Choroid plexus epithelial cell (primary cell): ENCODE measurements around the gene PRDX5.
A peak's percentile ranks its signal among the peaks of the same experiment; 100 is the strongest.

Source experiments
- DNase-seq: peaks from one replicate; pipeline ENCODE4 v3.0.0-alpha.2; 2010; ENCODE audit warnings: low read depth
- H3K4me3 ChIP-seq: 2 replicates; pipeline ENCODE4 v1.5.1; 2011; ENCODE audit warnings: low read depth, mild to moderate bottlenecking, control low read depth, low read length, moderate library complexity
- TF ChIP-seq, protein P1 (sequence below): conservative IDR thresholded peaks from 2 replicates; pipeline ENCODE4 v1.5.1; 2011; ENCODE audit warnings: low read depth, mild to moderate bottlenecking, control low read depth, inconsistent platforms, low read length, moderate library complexity

PRDX5 gene

DNA sequence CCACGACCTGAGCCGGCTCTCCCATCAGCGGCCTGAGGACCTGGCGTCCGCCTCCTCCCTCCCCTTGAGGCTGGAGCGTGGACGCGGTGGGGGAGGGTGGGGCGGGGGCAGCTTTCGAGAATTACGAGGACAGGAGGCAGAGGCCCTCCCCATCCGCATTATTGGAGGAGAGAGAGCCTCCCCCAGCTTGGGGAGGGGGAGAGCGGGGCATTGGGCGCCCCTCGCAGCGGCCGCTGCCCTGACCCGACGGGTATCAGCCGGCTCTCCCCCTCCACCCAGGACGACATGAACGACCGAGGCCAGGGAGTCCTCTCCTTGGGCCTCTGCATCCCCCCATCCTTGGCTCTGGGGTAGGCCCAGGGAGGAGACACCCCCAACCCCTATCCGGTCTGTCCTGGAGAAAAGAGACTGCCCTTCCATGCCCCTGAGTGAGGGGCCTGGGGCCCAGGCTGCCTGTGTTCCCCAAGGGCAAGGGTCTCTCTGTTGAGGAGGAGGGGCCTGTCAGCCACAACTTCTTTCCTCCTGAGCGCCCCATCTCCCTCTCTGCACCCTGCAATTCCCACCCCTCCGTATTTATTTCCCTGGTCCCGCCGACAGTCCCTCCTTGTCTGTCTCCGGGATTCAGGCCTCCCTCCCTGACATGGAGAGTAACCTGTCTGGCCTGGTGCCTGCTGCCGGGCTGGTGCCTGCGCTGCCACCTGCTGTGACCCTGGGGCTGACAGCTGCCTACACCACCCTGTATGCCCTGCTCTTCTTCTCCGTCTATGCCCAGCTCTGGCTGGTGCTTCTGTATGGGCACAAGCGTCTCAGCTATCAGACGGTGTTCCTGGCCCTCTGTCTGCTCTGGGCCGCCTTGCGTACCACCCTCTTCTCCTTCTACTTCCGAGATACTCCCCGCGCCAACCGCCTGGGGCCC lies 31.8 kb upstream of the PRDX5 start:
- DNase-seq, result no peak
- H3K4me3 ChIP-seq, result peak overlapping the region; percentile 83
- TF ChIP-seq, protein P1, sequence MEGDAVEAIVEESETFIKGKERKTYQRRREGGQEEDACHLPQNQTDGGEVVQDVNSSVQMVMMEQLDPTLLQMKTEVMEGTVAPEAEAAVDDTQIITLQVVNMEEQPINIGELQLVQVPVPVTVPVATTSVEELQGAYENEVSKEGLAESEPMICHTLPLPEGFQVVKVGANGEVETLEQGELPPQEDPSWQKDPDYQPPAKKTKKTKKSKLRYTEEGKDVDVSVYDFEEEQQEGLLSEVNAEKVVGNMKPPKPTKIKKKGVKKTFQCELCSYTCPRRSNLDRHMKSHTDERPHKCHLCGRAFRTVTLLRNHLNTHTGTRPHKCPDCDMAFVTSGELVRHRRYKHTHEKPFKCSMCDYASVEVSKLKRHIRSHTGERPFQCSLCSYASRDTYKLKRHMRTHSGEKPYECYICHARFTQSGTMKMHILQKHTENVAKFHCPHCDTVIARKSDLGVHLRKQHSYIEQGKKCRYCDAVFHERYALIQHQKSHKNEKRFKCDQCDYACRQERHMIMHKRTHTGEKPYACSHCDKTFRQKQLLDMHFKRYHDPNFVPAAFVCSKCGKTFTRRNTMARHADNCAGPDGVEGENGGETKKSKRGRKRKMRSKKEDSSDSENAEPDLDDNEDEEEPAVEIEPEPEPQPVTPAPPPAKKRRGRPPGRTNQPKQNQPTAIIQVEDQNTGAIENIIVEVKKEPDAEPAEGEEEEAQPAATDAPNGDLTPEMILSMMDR, result no peak

- DNase-seq, result no peak
- TF ChIP-seq, protein P1, result no peak
- H3K4me3 ChIP-seq, result no peak overlapping the region
These were observed 31.1 kb upstream of the PRDX5 start for GRCh38 chr11:64286801-64287159.

- TF ChIP-seq, protein P1, result no peak
- no peak for DNase-seq
- no peak overlapping the region for H3K4me3 ChIP-seq
These were observed 30.1 kb upstream of the PRDX5 start for GRCh38 chr11:64287676-64288352.

DNA sequence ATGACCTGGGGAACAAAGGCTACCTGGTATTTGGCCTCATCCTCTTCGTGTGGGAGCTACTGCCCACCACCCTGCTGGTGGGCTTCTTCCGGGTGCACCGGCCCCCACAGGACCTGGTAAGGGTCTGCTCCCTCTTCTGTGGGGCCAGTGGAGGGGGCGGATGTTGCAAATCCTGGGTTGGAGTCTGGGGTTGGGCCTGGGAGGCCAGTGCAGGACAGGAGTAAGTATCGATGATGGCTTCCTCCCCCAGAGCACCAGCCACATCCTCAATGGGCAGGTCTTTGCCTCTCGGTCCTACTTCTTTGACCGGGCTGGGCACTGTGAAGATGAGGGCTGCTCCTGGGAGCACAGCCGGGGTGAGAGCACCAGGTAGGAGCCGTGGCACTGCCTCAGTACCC lies 29.6 kb upstream of the PRDX5 start:
- H3K4me3 ChIP-seq, result no peak overlapping the region
- TF ChIP-seq, protein P1, result no peak
- DNase-seq, result no peak

- H3K4me3 ChIP-seq, result no peak overlapping the region
- no peak for DNase-seq
- TF ChIP-seq, protein P1, result no peak
These were observed 28.8 kb upstream of the PRDX5 start for GRCh38 chr11:64289002-64289564.

- no peak overlapping the region for H3K4me3 ChIP-seq
- TF ChIP-seq, protein P1, result no peak
- no peak for DNase-seq
These were observed 27.3 kb upstream of the PRDX5 start for GRCh38 chr11:64290352-64291261.
